GM12891 (cell line): ENCODE data around the gene MGME1.
A peak's percentile ranks its signal among the peaks of the same experiment; 100 is the strongest.

Experiments used
- DNase-seq: peaks from one replicate; pipeline ENCODE4 v3.0.0; 2011; ENCODE audit warnings: low spot score; ENCODE audit not compliant: insufficient read length
- FAIRE-seq: peaks from 2 replicates; lab custom pipeline; 2011; peaks lifted over from hg19 to GRCh38; lab: Jason Lieb, UNC
- PAX5 ChIP-seq: IDR thresholded peaks from 2 replicates; pipeline ENCODE4 v1.6.1; 2011; ENCODE audit warnings: low read length, moderate library complexity, mild to moderate bottlenecking; ENCODE audit not compliant: insufficient read depth, severe bottlenecking
- POLR2A ChIP-seq: IDR thresholded peaks from 2 replicates; pipeline ENCODE4 v1.6.1; 2011; ENCODE audit warnings: low read depth, low read length, control low read depth
- POLR2AphosphoS5 ChIP-seq: IDR thresholded peaks from 2 replicates; pipeline ENCODE4 v1.6.1; 2011; ENCODE audit warnings: low read depth, low read length, control low read depth
- POU2F2 ChIP-seq: IDR thresholded peaks from 2 replicates; pipeline ENCODE4 v1.6.1; 2011; ENCODE audit warnings: low read depth, mild to moderate bottlenecking, control low read depth, low read length, moderate library complexity
- SPI1 ChIP-seq: IDR thresholded peaks from 2 replicates; pipeline ENCODE4 v1.6.1; 2011; ENCODE audit warnings: low read depth, low read length, control low read depth
- TAF1 ChIP-seq: IDR thresholded peaks from 2 replicates; pipeline ENCODE4 v1.6.1; 2011; ENCODE audit warnings: low read depth, low read length, control low read depth

The MGME1 gene

GRCh38 chr20:17969278-17969883, 563 bp downstream of the MGME1 start:
- FAIRE-seq, result no peak
- no peak for DNase-seq

DNA sequence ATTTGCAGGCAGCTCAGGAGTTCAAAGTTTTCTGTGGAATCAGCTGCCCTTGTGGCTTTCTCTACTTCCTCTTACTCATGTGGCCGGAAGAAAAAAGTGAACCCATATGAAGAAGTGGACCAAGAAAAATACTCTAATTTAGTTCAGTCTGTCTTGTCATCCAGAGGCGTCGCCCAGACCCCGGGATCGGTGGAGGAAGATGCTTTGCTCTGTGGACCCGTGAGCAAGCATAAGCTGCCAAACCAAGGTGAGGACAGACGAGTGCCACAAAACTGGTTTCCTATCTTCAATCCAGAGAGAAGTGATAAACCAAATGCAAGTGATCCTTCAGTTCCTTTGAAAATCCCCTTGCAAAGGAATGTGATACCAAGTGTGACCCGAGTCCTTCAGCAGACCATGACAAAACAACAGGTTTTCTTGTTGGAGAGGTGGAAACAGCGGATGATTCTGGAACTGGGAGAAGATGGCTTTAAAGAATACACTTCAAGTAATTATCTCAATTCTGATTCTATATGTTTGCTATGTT, 1.1 kb downstream of the MGME1 start:
- FAIRE-seq (peak; percentile 23), DNase-seq (peak; percentile 22)
- TF ChIP-seq POLR2A (peak; percentile 73), TAF1 (peak; percentile 83), POLR2AphosphoS5 (peak; percentile 81; the same call in 1 of the 2 replicates), SPI1 (peak; percentile 70), PAX5 (no peak), POU2F2 (peak; percentile 21; the same call in 1 of the 2 replicates)

More at GRCh38 chr20:17969278-17969883, 563 bp downstream of the MGME1 start:
- TF ChIP-seq TAF1 (peak; percentile 50; the same call in 1 of the 2 replicates), PAX5 (no peak)

GRCh38 chr20:17971300-17972013, 2.6 kb downstream of the MGME1 start:
- TF ChIP-seq POLR2A (no peak), POU2F2 (no peak), PAX5 (no peak), TAF1 (no peak), POLR2AphosphoS5 (no peak), SPI1 (no peak)
- FAIRE-seq (no peak), DNase-seq (no peak)

DNA sequence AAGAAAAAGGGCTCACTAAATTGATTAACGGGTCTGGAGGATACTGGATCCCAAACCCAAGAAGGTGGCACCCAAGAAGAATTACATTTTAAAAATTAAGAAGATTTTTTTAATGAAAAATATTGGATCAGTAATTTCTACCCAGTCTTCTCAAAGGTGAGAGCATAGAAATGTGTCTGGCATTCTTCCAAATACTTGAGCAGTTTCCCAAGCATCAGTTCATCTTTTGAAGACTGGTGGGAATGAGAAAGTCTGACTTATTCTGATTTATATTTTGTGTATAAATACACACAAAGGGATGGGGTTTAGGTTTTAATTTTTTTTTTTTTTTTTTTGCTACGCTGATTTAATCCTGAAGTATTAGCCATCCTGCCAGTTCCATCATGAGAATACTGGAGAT, 3.3 kb downstream of the MGME1 start:
- DNase-seq (no peak), FAIRE-seq (no peak)
- TF ChIP-seq SPI1 (no peak), PAX5 (no peak), POU2F2 (no peak), POLR2A (no peak), TAF1 (no peak), POLR2AphosphoS5 (no peak)

DNA sequence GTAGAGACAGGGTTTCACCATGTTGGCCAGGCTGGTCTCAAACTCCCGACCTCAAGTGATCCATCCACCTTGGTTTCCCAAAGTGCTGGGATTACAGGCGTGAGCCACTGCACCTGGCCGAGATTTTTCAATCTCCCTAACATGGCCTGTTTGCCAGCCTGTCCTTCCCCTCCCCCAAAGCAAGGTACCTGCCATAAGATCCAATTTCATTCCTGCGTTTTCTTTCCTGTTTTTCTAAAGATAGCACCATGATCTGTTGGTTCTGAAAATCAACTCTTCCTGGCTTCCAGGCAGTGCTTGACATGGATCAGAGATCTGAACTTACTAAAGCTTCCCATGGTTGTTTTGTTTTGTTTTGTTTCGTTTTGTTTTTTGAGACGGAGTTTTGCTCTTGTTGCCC, 7.5 kb downstream of the MGME1 start:
- FAIRE-seq (no peak), DNase-seq (no peak)
- TF ChIP-seq POU2F2 (no peak), SPI1 (no peak), PAX5 (no peak), POLR2A (no peak), POLR2AphosphoS5 (no peak), TAF1 (no peak)

DNA sequence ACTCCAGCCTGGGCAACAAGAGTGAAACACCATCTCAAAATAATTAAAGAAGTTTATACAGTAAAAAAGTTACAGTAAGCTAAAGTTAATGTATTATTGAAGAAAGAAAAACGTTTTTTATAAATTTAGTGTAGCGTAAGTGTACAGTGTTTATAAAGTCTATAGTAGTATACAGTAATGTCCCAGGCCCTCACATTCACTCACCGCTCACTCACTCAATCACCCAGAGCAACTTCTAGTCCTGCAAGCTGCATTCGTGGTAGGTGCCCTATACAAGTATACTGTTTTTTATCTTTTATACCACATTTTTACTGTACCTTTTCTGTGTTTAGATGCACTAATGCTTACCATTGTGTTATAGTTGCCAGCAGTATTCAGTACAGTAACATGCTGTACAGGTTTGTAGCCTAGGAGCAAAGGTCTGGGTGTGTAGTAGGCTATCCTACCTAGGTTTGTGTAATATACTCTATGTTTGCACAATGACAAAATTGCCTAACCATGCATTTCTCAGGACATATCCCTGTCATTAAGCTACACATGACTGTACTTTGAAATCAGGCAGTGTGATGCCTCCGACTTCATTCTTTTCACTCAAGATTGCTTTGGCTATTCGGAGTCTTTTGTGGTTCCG, 16.7 kb downstream of the MGME1 start:
- TF ChIP-seq POLR2AphosphoS5, result no peak
- TF ChIP-seq POLR2A, result no peak
- TF ChIP-seq SPI1, result no peak
- no peak for TF ChIP-seq POU2F2
- no peak for TF ChIP-seq PAX5
- TF ChIP-seq TAF1, result no peak
- FAIRE-seq, result no peak
- DNase-seq, result no peak

DNA sequence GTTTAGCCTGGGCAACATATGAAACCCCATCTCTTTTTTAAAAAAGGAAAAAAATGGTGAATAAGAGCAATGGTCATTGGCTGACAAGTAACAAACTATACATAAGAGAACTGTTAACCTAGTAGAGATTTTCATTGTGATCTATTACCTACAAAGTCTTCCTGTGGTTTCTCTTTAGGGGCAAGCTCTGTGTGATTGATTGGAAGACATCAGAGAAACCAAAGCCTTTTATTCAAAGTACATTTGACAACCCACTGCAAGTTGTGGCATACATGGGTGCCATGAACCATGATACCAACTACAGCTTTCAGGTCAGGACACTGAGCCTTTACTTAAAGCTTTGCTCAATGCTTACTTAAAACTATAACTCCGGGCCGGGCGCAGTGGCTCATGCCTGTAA, 19.2 kb downstream of the MGME1 start:
- TF ChIP-seq PAX5 (no peak), SPI1 (no peak), POU2F2 (no peak), TAF1 (no peak)
- FAIRE-seq (no peak), DNase-seq (no peak)

GRCh38 chr20:17990278-17990972, 21.6 kb downstream of the MGME1 start:
- no peak for FAIRE-seq

DNA sequence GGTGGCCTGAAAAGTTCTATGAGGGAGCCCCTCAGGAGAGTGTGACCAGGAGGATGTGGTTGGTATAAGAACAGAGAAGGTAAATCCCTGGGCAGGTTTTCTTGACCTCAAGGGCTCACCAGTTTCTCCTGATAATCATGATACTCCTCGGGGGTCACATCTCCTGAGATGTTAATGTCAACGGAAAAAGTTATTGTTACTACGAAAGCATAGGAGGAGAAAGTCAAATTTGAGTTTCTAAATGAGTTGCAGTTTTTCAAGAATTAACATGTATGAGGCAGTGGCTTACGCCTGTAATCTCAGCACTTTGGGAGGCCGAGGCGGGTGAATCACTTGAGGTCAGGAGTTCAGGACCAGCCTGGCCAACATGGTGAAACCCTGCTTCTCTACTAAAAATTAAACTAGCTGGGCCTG, 23.4 kb downstream of the MGME1 start:
- TF ChIP-seq POU2F2 (no peak), PAX5 (no peak), SPI1 (no peak), TAF1 (no peak), POLR2AphosphoS5 (no peak), POLR2A (no peak)
- FAIRE-seq (no peak), DNase-seq (no peak)

More at GRCh38 chr20:17990278-17990972, 21.6 kb downstream of the MGME1 start:
- TF ChIP-seq PAX5 (no peak), POLR2AphosphoS5 (no peak), POU2F2 (no peak), TAF1 (no peak), POLR2A (no peak), SPI1 (no peak)
- DNase-seq, result no peak

DNA sequence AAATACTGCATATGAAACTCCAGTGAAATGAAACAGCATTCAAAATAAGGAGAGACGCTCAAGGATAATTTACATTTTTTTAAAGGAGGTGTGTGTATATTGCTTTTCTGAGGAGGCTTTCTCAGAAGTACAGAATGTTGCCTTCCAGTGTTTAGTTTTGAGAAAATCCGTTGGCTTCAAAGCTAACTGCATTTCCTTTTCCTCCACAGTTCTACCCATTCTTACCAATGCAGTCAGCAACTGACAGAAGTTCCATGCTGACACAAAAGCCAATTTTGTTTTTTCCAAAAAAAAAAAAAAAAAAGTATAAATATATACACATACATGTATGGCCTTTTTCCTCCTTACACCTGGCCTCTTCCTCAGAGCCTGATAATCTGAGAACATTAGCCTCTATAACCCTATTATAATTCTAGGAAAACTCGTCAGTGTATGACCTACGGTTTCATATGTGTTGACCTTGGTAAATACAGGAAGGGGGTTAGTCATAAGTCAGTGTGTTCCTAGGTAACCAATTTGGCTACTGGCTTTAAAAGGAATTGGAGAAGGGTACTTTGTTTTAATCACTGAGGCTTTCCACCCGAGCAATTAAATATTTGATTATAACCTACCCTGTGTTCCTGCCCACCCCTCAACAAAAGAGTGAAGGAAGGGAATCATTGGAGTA, 24.2 kb downstream of the MGME1 start:
- FAIRE-seq (no peak), DNase-seq (no peak)
- TF ChIP-seq POLR2A (no peak), SPI1 (no peak), POU2F2 (no peak), TAF1 (no peak), PAX5 (no peak), POLR2AphosphoS5 (no peak)
